ENCODE results near the gene KCND2.
"Not testable (repeated sequence)": the region's sequence is repeated elsewhere in the genome, so short reads cannot be mapped to it uniquely, and the experiment has no call there.

Gene KCND2

GRCh38 chr7:120743128-120743527 lies 470.2 kb downstream of the KCND2 start:
- DNase-seq (ENCODE audit: low read depth) = no peak

GRCh38 chr7:120760050-120760449 lies 487.1 kb downstream of the KCND2 start:
- no peak for DNase-seq (ENCODE audit: low read depth)

GRCh38 chr7:120760851-120761250 lies 487.9 kb downstream of the KCND2 start:
- DNase-seq (ENCODE audit: low read depth) = no peak

- no peak for DNase-seq (ENCODE audit: low read depth)
Observed at GRCh38 chr7:120770206-120770605, 497.2 kb downstream of the KCND2 start.

GRCh38 chr7:120774481-120774880 lies 501.5 kb downstream of the KCND2 start:
- no peak for DNase-seq (ENCODE audit: low read depth)

GRCh38 chr7:120775755-120776154 lies 502.8 kb downstream of the KCND2 start:
- no peak for DNase-seq (ENCODE audit: low read depth)

- not testable (repeated sequence) for DNase-seq (ENCODE audit: low read depth)
Observed at GRCh38 chr7:120779078-120779477, 506.1 kb downstream of the KCND2 start.

GRCh38 chr7:120780451-120780850 lies 507.5 kb downstream of the KCND2 start:
- not testable (repeated sequence) for DNase-seq (ENCODE audit: low read depth)

- no peak for DNase-seq (ENCODE audit: low read depth)
Observed at GRCh38 chr7:120780938-120781337, 508.0 kb downstream of the KCND2 start.

- not testable (repeated sequence) for DNase-seq (ENCODE audit: low read depth)
Observed at GRCh38 chr7:120781924-120782323, 508.9 kb downstream of the KCND2 start.

GRCh38 chr7:120783273-120783672 lies 510.3 kb downstream of the KCND2 start:
- DNase-seq (ENCODE audit: low read depth) = no peak

GRCh38 chr7:120783721-120784120 lies 510.7 kb downstream of the KCND2 start:
- DNase-seq (ENCODE audit: low read depth) = no peak

GRCh38 chr7:120785095-120785494 lies 512.1 kb downstream of the KCND2 start:
- DNase-seq (ENCODE audit: low read depth) = no peak

GRCh38 chr7:120792091-120792860 lies 519.3 kb downstream of the KCND2 start:
- peak; percentile 33 for DNase-seq (ENCODE audit: low read depth)

GRCh38 chr7:120792861-120793130 lies 519.8 kb downstream of the KCND2 start:
- no peak for DNase-seq (ENCODE audit: low read depth)

GRCh38 chr7:120793213-120793936 lies 520.4 kb downstream of the KCND2 start:
- no peak for DNase-seq (ENCODE audit: low read depth)

GRCh38 chr7:120794106-120794729 lies 521.2 kb downstream of the KCND2 start:
- no peak for DNase-seq (ENCODE audit: low read depth)

GRCh38 chr7:120797026-120797645 lies 524.2 kb downstream of the KCND2 start:
- DNase-seq (ENCODE audit: low read depth) = no peak

- DNase-seq (ENCODE audit: low read depth) = no peak
Observed at GRCh38 chr7:120799147-120799546, 526.2 kb downstream of the KCND2 start.

All from activated T-helper 1 cell treated with Interleukin-2 at 50 U/mL for 16 hours (primary cell).